HepG2 (cell line): ENCODE results near the gene PXK. TPM values are rescaled to one million over a fixed set of nuclear protein-coding genes. Genes with fewer than 3 reads are reported as not detected.

Experiments used
- KDM5A ChIP-seq: fragments of 200-600 bp; sonication (generic); IDR thresholded peaks from 2 replicates; pipeline ENCODE4 v1.7.0; 2018; ENCODE audit warnings: antibody characterized with exemption, mild to moderate bottlenecking, low read length, borderline replicate concordance
- TCF7L2 ChIP-seq: IDR thresholded peaks from 2 replicates; pipeline ENCODE4 v1.6.1; 2011; ENCODE audit warnings: mild to moderate bottlenecking, low read depth, low read length, moderate library complexity
- ZKSCAN8 ChIP-seq: IDR thresholded peaks from 2 replicates; pipeline ENCODE4 v1.6.1; 2016; ENCODE audit warnings: borderline replicate concordance, missing genetic modification reagents, missing compliant biosample characterization
- ZNF564 ChIP-seq: sonication (generic); formaldehyde crosslinking; IDR thresholded peaks from 2 replicates; pipeline ENCODE4 v1.8.1; 2023; ENCODE audit warnings: mild to moderate bottlenecking, missing genetic modification reagents
- ZSCAN21 ChIP-seq: sonication (generic); formaldehyde crosslinking; IDR thresholded peaks from 2 replicates; pipeline ENCODE4 v1.8.0; 2022; ENCODE audit warnings: mild to moderate bottlenecking, missing genetic modification reagents, moderate library complexity, borderline replicate concordance
- polyA plus RNA-seq, 8 experiments: library from polyadenylated mRNA; depleted of rRNA in 3 of 8; stranded (reverse) in 7 of 8; unstranded in 1 of 8; fragments of >200 nt; fragmentation: Illumina TruSeq in 4 of 8; extraction: Trizol in 4 of 8; gene quantifications; 2 replicates each; pipeline versions ENCODE4 v1.2.1 to v1.2.3, GENCODE V29; 2011 to 2016; ENCODE audit warnings: low read depth in 4 of 8, missing spikeins in 1 of 8, mixed read lengths in 1 of 8; ENCODE audit not compliant: insufficient read depth in 1 of 8
- total RNA-seq, 5 experiments: library from RNA; depleted of rRNA; stranded (reverse); fragments of >200 nt; fragmentation: Illumina TruSeq; extraction: Trizol; gene quantifications; 2 replicates each; pipeline ENCODE4 v1.2.3, GENCODE V29; 2016; ENCODE audit warnings: low read depth in 1 of 5
- TF ChIP-seq, protein P1 (sequence below): sonication (generic); formaldehyde crosslinking; IDR thresholded peaks from 2 replicates; pipeline ENCODE4 v1.9.0; 2021; ENCODE audit warnings: mild to moderate bottlenecking, missing genetic modification reagents
- TF ChIP-seq, protein P2 (sequence below): sonication (generic); formaldehyde crosslinking; IDR thresholded peaks from 2 replicates; pipeline ENCODE4 v1.4.0; 2020; ENCODE audit warnings: missing genetic modification reagents
- TF ChIP-seq, protein P3 (sequence below): sonication (generic); formaldehyde crosslinking; IDR thresholded peaks from 2 replicates; pipeline ENCODE4 v1.5.0; 2020; ENCODE audit warnings: mild to moderate bottlenecking, missing genetic modification reagents, moderate library complexity

The PXK gene
- total and polyA plus RNA-seq, 2 of the 13 experiments (the other 11 are each of a cell fraction or from before 2014, with no cell fraction given), result 6.4 to 18.6 TPM

DNA sequence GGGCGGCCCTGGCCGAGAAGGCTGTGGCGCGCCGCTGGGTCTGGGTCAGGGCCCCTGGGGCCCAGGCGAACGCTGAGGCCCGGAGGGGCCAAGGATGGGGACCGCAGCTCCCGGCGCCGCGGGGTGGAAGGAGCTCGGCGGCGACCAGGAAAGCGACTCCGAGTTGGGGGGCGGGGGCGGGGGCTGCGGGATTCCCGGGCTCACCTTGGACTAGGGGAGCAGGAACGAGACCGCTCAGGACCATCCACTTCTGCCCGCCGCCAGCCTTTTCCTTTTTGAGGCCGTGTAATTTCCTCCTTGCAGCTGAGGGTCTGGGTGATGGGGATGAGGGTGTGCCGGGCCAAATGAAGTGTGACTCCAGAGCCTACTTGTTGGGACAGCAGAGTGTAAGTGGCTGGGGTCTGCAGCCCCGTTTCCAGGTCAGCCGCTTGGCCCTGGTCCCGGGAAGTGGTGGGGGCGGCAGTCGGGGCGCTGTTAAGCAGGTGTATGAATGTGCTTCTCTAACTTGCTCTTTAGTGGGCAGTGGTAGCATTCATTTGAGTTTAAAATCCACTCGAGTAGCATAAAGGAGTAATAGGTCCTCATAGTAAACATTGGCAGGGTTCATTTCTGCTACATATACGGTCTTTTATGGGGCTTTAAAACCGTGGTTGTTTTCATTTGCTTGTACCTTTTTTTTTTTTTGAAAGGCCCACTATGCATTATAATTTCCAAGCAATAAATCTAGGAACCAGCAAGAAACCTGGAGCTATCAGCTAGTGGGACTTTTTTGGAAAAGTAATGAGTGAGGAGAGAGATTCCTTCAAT is 717 bp downstream of the PXK start (continued):
- TF ChIP-seq ZSCAN21, result 0 out of 2 replicates have a peak, but pooled peaks have one; percentile 14
- TF ChIP-seq, protein P1, sequence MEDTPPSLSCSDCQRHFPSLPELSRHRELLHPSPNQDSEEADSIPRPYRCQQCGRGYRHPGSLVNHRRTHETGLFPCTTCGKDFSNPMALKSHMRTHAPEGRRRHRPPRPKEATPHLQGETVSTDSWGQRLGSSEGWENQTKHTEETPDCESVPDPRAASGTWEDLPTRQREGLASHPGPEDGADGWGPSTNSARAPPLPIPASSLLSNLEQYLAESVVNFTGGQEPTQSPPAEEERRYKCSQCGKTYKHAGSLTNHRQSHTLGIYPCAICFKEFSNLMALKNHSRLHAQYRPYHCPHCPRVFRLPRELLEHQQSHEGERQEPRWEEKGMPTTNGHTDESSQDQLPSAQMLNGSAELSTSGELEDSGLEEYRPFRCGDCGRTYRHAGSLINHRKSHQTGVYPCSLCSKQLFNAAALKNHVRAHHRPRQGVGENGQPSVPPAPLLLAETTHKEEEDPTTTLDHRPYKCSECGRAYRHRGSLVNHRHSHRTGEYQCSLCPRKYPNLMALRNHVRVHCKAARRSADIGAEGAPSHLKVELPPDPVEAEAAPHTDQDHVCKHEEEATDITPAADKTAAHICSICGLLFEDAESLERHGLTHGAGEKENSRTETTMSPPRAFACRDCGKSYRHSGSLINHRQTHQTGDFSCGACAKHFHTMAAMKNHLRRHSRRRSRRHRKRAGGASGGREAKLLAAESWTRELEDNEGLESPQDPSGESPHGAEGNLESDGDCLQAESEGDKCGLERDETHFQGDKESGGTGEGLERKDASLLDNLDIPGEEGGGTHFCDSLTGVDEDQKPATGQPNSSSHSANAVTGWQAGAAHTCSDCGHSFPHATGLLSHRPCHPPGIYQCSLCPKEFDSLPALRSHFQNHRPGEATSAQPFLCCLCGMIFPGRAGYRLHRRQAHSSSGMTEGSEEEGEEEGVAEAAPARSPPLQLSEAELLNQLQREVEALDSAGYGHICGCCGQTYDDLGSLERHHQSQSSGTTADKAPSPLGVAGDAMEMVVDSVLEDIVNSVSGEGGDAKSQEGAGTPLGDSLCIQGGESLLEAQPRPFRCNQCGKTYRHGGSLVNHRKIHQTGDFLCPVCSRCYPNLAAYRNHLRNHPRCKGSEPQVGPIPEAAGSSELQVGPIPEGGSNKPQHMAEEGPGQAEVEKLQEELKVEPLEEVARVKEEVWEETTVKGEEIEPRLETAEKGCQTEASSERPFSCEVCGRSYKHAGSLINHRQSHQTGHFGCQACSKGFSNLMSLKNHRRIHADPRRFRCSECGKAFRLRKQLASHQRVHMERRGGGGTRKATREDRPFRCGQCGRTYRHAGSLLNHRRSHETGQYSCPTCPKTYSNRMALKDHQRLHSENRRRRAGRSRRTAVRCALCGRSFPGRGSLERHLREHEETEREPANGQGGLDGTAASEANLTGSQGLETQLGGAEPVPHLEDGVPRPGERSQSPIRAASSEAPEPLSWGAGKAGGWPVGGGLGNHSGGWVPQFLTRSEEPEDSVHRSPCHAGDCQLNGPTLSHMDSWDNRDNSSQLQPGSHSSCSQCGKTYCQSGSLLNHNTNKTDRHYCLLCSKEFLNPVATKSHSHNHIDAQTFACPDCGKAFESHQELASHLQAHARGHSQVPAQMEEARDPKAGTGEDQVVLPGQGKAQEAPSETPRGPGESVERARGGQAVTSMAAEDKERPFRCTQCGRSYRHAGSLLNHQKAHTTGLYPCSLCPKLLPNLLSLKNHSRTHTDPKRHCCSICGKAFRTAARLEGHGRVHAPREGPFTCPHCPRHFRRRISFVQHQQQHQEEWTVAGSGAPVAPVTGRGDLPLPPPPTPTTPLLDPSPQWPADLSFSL (CRISPR knock-in tag), result 0 out of 2 replicates have a peak, but pooled peaks have one; percentile 28
- peak; percentile 25; the same call in 1 of the 2 replicates for TF ChIP-seq KDM5A
- TF ChIP-seq, protein P2, sequence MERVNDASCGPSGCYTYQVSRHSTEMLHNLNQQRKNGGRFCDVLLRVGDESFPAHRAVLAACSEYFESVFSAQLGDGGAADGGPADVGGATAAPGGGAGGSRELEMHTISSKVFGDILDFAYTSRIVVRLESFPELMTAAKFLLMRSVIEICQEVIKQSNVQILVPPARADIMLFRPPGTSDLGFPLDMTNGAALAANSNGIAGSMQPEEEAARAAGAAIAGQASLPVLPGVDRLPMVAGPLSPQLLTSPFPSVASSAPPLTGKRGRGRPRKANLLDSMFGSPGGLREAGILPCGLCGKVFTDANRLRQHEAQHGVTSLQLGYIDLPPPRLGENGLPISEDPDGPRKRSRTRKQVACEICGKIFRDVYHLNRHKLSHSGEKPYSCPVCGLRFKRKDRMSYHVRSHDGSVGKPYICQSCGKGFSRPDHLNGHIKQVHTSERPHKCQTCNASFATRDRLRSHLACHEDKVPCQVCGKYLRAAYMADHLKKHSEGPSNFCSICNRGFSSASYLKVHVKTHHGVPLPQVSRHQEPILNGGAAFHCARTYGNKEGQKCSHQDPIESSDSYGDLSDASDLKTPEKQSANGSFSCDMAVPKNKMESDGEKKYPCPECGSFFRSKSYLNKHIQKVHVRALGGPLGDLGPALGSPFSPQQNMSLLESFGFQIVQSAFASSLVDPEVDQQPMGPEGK (CRISPR knock-in tag), result peak; percentile 50
- no peak for TF ChIP-seq TCF7L2
- TF ChIP-seq, protein P3, sequence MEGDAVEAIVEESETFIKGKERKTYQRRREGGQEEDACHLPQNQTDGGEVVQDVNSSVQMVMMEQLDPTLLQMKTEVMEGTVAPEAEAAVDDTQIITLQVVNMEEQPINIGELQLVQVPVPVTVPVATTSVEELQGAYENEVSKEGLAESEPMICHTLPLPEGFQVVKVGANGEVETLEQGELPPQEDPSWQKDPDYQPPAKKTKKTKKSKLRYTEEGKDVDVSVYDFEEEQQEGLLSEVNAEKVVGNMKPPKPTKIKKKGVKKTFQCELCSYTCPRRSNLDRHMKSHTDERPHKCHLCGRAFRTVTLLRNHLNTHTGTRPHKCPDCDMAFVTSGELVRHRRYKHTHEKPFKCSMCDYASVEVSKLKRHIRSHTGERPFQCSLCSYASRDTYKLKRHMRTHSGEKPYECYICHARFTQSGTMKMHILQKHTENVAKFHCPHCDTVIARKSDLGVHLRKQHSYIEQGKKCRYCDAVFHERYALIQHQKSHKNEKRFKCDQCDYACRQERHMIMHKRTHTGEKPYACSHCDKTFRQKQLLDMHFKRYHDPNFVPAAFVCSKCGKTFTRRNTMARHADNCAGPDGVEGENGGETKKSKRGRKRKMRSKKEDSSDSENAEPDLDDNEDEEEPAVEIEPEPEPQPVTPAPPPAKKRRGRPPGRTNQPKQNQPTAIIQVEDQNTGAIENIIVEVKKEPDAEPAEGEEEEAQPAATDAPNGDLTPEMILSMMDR (CRISPR knock-in tag), result peak; percentile 41
- no peak for TF ChIP-seq ZNF564 (CRISPR knock-in tag)
- no peak for TF ChIP-seq ZKSCAN8 (CRISPR knock-in tag)
- TF ChIP-seq, all 625 proteins: peak for 16
